Tibial nerve (tissue), 4 donors: Measurements from ENCODE around the gene CDK19. TPM values are rescaled to one million over a fixed set of nuclear protein-coding genes. Genes with fewer than 3 reads are reported as not detected.

Experiments used
- DNase-seq, 2 donors: peaks; one replicate each; pipeline ENCODE4 v3.0.0-alpha.2; 2019; ENCODE audit warnings: low spot score in 2 of 2
- H3K27ac ChIP-seq, 4 donors: fragments of 200-600 bp; sonication (generic) in 3 of 4; one replicate each; pipeline ENCODE4 v1.5.1; 2017 to 2019; ENCODE audit warnings: mild to moderate bottlenecking in 1 of 4
- H3K27me3 ChIP-seq, 2 donors: fragments of 200-600 bp; sonication (generic) in 1 of 2; one replicate each; pipeline versions ENCODE4 v1.5.1 to v1.6.0; 2017 to 2019
- H3K36me3 ChIP-seq, 3 donors: fragments of 200-600 bp; sonication (generic); one replicate each; pipeline ENCODE4 v1.5.1; 2018 to 2019
- H3K4me1 ChIP-seq, 4 donors: fragments of 200-600 bp; sonication (generic) in 3 of 4; one replicate each; pipeline ENCODE4 v1.5.1; 2017 to 2019
- H3K4me3 ChIP-seq, 4 donors: fragments of 200-600 bp; sonication (generic) in 3 of 4; one replicate each; pipeline ENCODE4 v1.5.1; 2017 to 2019; ENCODE audit warnings: mild to moderate bottlenecking in 1 of 4, moderate library complexity in 1 of 4
- H3K9me3 ChIP-seq, 4 donors: fragments of 200-600 bp; sonication (generic) in 3 of 4; one replicate each; pipeline ENCODE4 v1.5.1; 2017 to 2019
- CTCF ChIP-seq, 5 experiments: fragments of 200-600 bp in 3 of 5; fragments of 450-650 bp in 2 of 5; sonication (generic) in 3 of 5; IDR thresholded peaks; one replicate each; pipeline ENCODE4 v1.5.1; 2016 to 2019; ENCODE audit warnings: antibody characterized with exemption in 5 of 5, mild to moderate bottlenecking in 3 of 5, moderate library complexity in 2 of 5
- EP300 ChIP-seq, 2 donors: sonication (generic); formaldehyde crosslinking; IDR thresholded peaks; one replicate each; pipeline ENCODE4 v1.6.1; 2017; ENCODE audit warnings: antibody characterized with exemption in 2 of 2, mild to moderate bottlenecking in 1 of 2
- POLR2A ChIP-seq, 2 donors: fragments of 450-650 bp; IDR thresholded peaks; one replicate each; pipeline ENCODE4 v1.6.1; 2017; ENCODE audit warnings: antibody characterized with exemption in 2 of 2, mild to moderate bottlenecking in 2 of 2, moderate library complexity in 2 of 2
- WGBS, 2 donors: methylation state at CpG; one replicate each; pipeline ENCODE4 v1.1.5; 2018; 5-methylcytosine and 5-hydroxymethylcytosine counted together
- total RNA-seq, 4 donors: library from RNA; depleted of rRNA; stranded (reverse); fragments of >200 nt; gene quantifications; one replicate each; pipeline ENCODE4 v1.1.0, GENCODE V29; 2016

Gene CDK19
- total RNA-seq, 4 donors from 2014 or later = 18.6 to 29.3 (median 24.3) TPM

- Histone ChIP-seq H3K4me1 (peaks cover 0 to 23% (median 0%) of the 10 kb centered on the region in 4 donors), H3K27me3 (no peaks in the 10 kb centered on the region), H3K9me3 (no peaks in the 10 kb centered on the region), H3K4me3 (no peak overlapping the region), H3K36me3 (peaks cover 0 to 56% (median 3%) of the 10 kb centered on the region in 3 donors), H3K27ac (no peak overlapping the region)
- WGBS, 2 donors = 93 to 97% methylated on average over 2 of the region's 2 CpGs
- DNase-seq = no peak
- no peak for TF ChIP-seq CTCF (IDR thresholded peaks at IDR 0.05)
- no peak for TF ChIP-seq EP300 (IDR thresholded peaks at IDR 0.05)
- no peak for TF ChIP-seq POLR2A (IDR thresholded peaks at IDR 0.05)
These were observed 192.2 kb downstream of the CDK19 start for GRCh38 chr6:110622912-110623578.

GRCh38 chr6:110621061-110621460 is 194.2 kb downstream of the CDK19 start:
- WGBS, 2 donors = 86 to 91% methylated on average over 9 of the region's 9 CpGs

GRCh38 chr6:110620065-110620464 is 195.2 kb downstream of the CDK19 start:
- H3K9me3 ChIP-seq = no peaks in the 10 kb centered on the region
- peaks cover 0 to 25% (median 0%) of the 10 kb centered on the region in 4 donors for H3K4me1 ChIP-seq
- no peak for DNase-seq
- WGBS, 2 donors = 71 to 75% methylated on average over 1 of the region's 1 CpG
- H3K27ac ChIP-seq = peak overlapping the region in 2 of 4 donors; percentile 2 to 59
- H3K4me3 ChIP-seq = no peak overlapping the region
- TF ChIP-seq EP300 (IDR thresholded peaks at IDR 0.05) = no peak
- no peak for TF ChIP-seq CTCF (IDR thresholded peaks at IDR 0.05)
- TF ChIP-seq POLR2A (IDR thresholded peaks at IDR 0.05) = no peak
- H3K36me3 ChIP-seq = peaks cover 0 to 41% (median 3%) of the 10 kb centered on the region in 3 donors
- no peaks in the 10 kb centered on the region for H3K27me3 ChIP-seq

More at GRCh38 chr6:110621061-110621460, 194.2 kb downstream of the CDK19 start:
- DNase-seq = no peak
- no peak overlapping the region for H3K27ac ChIP-seq
- H3K9me3 ChIP-seq = no peaks in the 10 kb centered on the region
- no peak overlapping the region for H3K4me3 ChIP-seq
- no peaks in the 10 kb centered on the region for H3K27me3 ChIP-seq
- peaks cover 0 to 46% (median 3%) of the 10 kb centered on the region in 3 donors for H3K36me3 ChIP-seq
- TF ChIP-seq POLR2A (IDR thresholded peaks at IDR 0.05) (no peak), CTCF (IDR thresholded peaks at IDR 0.05) (no peak), EP300 (IDR thresholded peaks at IDR 0.05) (no peak)
- peaks cover 0 to 25% (median 0%) of the 10 kb centered on the region in 4 donors for H3K4me1 ChIP-seq

- Histone ChIP-seq H3K27ac (peak overlapping the region in 3 of 4 donors; percentile 30 to 59 (median 49)), H3K36me3 (peaks cover 0 to 41% (median 3%) of the 10 kb centered on the region in 3 donors), H3K4me1 (peaks cover 0 to 25% (median 0%) of the 10 kb centered on the region in 4 donors), H3K4me3 (no peak overlapping the region), H3K9me3 (no peaks in the 10 kb centered on the region), H3K27me3 (no peaks in the 10 kb centered on the region)
- no peak for DNase-seq
- TF ChIP-seq CTCF (IDR thresholded peaks at IDR 0.05) (no peak), POLR2A (IDR thresholded peaks at IDR 0.05) (no peak), EP300 (IDR thresholded peaks at IDR 0.05) (no peak)
- WGBS, 2 donors = 56 to 61% methylated on average over 2 of the region's 2 CpGs
These were observed 195.9 kb downstream of the CDK19 start for GRCh38 chr6:110619275-110619908.
